ENCODE measurements around the gene AMER1.

AMER1 gene

GRCh38 chrX:64184396-64184795 is 21.1 kb downstream of the AMER1 start:
- TF ChIP-seq TAF1 (IDR thresholded peaks at IDR 0.05; ENCODE audit: borderline replicate concordance, insufficient read depth, low read length) (no peak), SIN3A (IDR thresholded peaks at IDR 0.05; ENCODE audit: borderline replicate concordance, insufficient read depth, low read length) (no peak), REST (IDR thresholded peaks at IDR 0.05; ENCODE audit: insufficient read depth in 1 of 2, low read depth in 2 of 2, low read length in 2 of 2) (no peak), FOXP2 (optimal IDR thresholded peaks at IDR 0.05; ENCODE audit: borderline replicate concordance, extremely low read depth, extremely low read length, insufficient read depth) (no peak), POLR2AphosphoS5 (IDR thresholded peaks at IDR 0.05; ENCODE audit: low read depth, low read length) (no peak)

- no peak for TF ChIP-seq REST (IDR thresholded peaks at IDR 0.05; ENCODE audit: insufficient read depth in 1 of 2, low read depth in 2 of 2, low read length in 2 of 2)
- TF ChIP-seq FOXP2 (optimal IDR thresholded peaks at IDR 0.05; ENCODE audit: borderline replicate concordance, extremely low read depth, extremely low read length, insufficient read depth), result no peak
- no peak for TF ChIP-seq TAF1 (IDR thresholded peaks at IDR 0.05; ENCODE audit: borderline replicate concordance, insufficient read depth, low read length)
- TF ChIP-seq SIN3A (IDR thresholded peaks at IDR 0.05; ENCODE audit: borderline replicate concordance, insufficient read depth, low read length), result no peak
- TF ChIP-seq POLR2AphosphoS5 (IDR thresholded peaks at IDR 0.05; ENCODE audit: low read depth, low read length), result no peak
Measured at GRCh38 chrX:64182208-64182607, 23.3 kb downstream of the AMER1 start.

- TF ChIP-seq TAF1 (IDR thresholded peaks at IDR 0.05; ENCODE audit: borderline replicate concordance, insufficient read depth, low read length), result no peak
- TF ChIP-seq FOXP2 (optimal IDR thresholded peaks at IDR 0.05; ENCODE audit: borderline replicate concordance, extremely low read depth, extremely low read length, insufficient read depth), result no peak
- no peak for TF ChIP-seq SIN3A (IDR thresholded peaks at IDR 0.05; ENCODE audit: borderline replicate concordance, insufficient read depth, low read length)
Measured at GRCh38 chrX:64176876-64177275, 28.6 kb downstream of the AMER1 start.

GRCh38 chrX:64169988-64170387 is 35.5 kb downstream of the AMER1 start:
- no peak for TF ChIP-seq REST (IDR thresholded peaks at IDR 0.05; ENCODE audit: insufficient read depth in 1 of 2, low read depth in 2 of 2, low read length in 2 of 2)
- TF ChIP-seq FOXP2 (optimal IDR thresholded peaks at IDR 0.05; ENCODE audit: borderline replicate concordance, extremely low read depth, extremely low read length, insufficient read depth), result no peak
- TF ChIP-seq POLR2AphosphoS5 (IDR thresholded peaks at IDR 0.05; ENCODE audit: low read depth, low read length), result no peak
- TF ChIP-seq SIN3A (IDR thresholded peaks at IDR 0.05; ENCODE audit: borderline replicate concordance, insufficient read depth, low read length), result no peak

DNA sequence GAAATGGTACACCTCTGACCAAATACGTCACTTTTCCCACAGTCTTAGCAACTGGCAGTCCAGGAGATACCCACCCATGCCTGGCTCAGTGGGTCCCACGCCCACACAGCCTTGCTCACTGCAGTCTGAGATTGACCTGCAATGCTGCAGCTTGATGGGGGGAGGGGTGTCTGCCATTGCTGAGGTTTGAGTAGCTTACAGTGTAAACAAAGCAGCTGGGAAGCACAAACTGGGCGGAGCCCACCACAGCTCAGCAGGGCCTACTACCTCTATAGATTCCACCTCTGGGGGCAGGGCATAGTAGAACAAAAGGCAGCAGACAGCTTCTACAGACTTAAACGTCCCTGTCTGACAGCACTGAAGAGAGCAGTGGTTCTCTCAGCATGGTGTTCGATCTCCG is 52.7 kb downstream of the AMER1 start:
- TF ChIP-seq REST (IDR thresholded peaks at IDR 0.05; ENCODE audit: insufficient read depth in 1 of 2, low read depth in 2 of 2, low read length in 2 of 2) (no peak), POLR2AphosphoS5 (IDR thresholded peaks at IDR 0.05; ENCODE audit: low read depth, low read length) (no peak), TAF1 (IDR thresholded peaks at IDR 0.05; ENCODE audit: borderline replicate concordance, insufficient read depth, low read length) (no peak), FOXP2 (optimal IDR thresholded peaks at IDR 0.05; ENCODE audit: borderline replicate concordance, extremely low read depth, extremely low read length, insufficient read depth) (no peak), SIN3A (IDR thresholded peaks at IDR 0.05; ENCODE audit: borderline replicate concordance, insufficient read depth, low read length) (no peak)
